OCI-LY7 (cell line): ENCODE results near the gene RANBP3L. TPM values are rescaled to one million over a fixed set of nuclear protein-coding genes. Genes with fewer than 3 reads are reported as not detected.

Experiments used
- BruUV-seq: library from RNA; stranded (reverse); fragments of 400-500 nt; replicated peaks from 2 replicates; lab custom pipeline; 2021; lab: Mats Ljungman, UMichigan
- CTCF ChIA-PET: fragments of 300-600 bp; sonication (Branson Sonifier 250); formaldehyde crosslinking; loops from one replicate; lab custom pipeline; 2022; ENCODE audit warnings: antibody characterized with exemption; ENCODE audit not compliant: unreplicated experiment; lab: Charles Lee
- POLR2A ChIA-PET: fragments of 300-600 bp; sonication (Branson Sonifier 250); formaldehyde crosslinking; loops from one replicate; lab custom pipeline; 2022; ENCODE audit warnings: antibody characterized with exemption; lab: Charles Lee
- DNase-seq: peaks from one replicate; pipeline ENCODE4 v3.0.0-alpha.2; 2015; ENCODE audit warnings: low spot score
- H2AFZ ChIP-seq: fragments of 200-600 bp; sonication (generic), shearing (Covaris generic); 2 replicates; pipeline ENCODE4 v1.6.1; 2014; ENCODE audit warnings: mild to moderate bottlenecking, antibody characterized with exemption, low read length, moderate library complexity
- H3K27ac ChIP-seq: fragments of 200-600 bp; sonication (generic); 2 replicates; pipeline ENCODE4 v1.5.1; 2014; ENCODE audit warnings: mixed run types, low read depth, mild to moderate bottlenecking, moderate library complexity, low read length, inconsistent platforms; ENCODE audit not compliant: poor library complexity, severe bottlenecking
- H3K36me3 ChIP-seq: fragments of 200-600 bp; sonication (generic); 2 replicates; pipeline ENCODE4 v1.6.1; 2014; ENCODE audit warnings: mild to moderate bottlenecking, antibody characterized with exemption, low read length, moderate library complexity, mixed read lengths; ENCODE audit not compliant: insufficient read depth
- H3K4me1 ChIP-seq: fragments of 200-600 bp; sonication (generic); 2 replicates; pipeline ENCODE4 v1.5.1; 2014; ENCODE audit warnings: mild to moderate bottlenecking, low read length; ENCODE audit not compliant: insufficient read depth, poor library complexity, severe bottlenecking
- H3K4me2 ChIP-seq: fragments of 200-600 bp; sonication (generic); 2 replicates; pipeline ENCODE4 v1.6.1; 2014; ENCODE audit warnings: mild to moderate bottlenecking, low read length
- H3K4me3 ChIP-seq: fragments of 200-600 bp; sonication (generic); 2 replicates; pipeline ENCODE4 v1.5.1; 2014; ENCODE audit warnings: mild to moderate bottlenecking, low read depth, low read length; ENCODE audit not compliant: poor library complexity, severe bottlenecking
- H3K79me2 ChIP-seq: fragments of 200-600 bp; sonication (generic); 2 replicates; pipeline ENCODE4 v1.6.1; 2016; ENCODE audit warnings: low read depth, mild to moderate bottlenecking, low read length, moderate library complexity, mixed read lengths; ENCODE audit not compliant: insufficient read depth
- H3K9me2 ChIP-seq: fragments of 200-600 bp; sonication (generic); 2 replicates; pipeline ENCODE4 v1.6.1; 2016; ENCODE audit warnings: mild to moderate bottlenecking, low read length, mixed read lengths; ENCODE audit not compliant: insufficient read depth
- H3K9me3 ChIP-seq: fragments of 200-600 bp; sonication (generic); 2 replicates; pipeline ENCODE4 v1.6.1; 2014; ENCODE audit warnings: mild to moderate bottlenecking, mixed run types, low read length, mixed read lengths
- H4K20me1 ChIP-seq: fragments of 200-600 bp; sonication (generic); 2 replicates; pipeline ENCODE4 v1.6.1; 2014; ENCODE audit warnings: mild to moderate bottlenecking, antibody characterized with exemption, low read length, moderate library complexity, mixed read lengths; ENCODE audit not compliant: insufficient read depth
- EZH2phosphoT487 ChIP-seq: fragments of 200-600 bp; sonication (generic); IDR thresholded peaks from 2 replicates; pipeline ENCODE4 v1.6.1; 2018; ENCODE audit warnings: low read depth, borderline replicate concordance, mild to moderate bottlenecking, mixed run types, antibody characterized with exemption, low read length, moderate library complexity, mixed read lengths
- intact Hi-C: fragments of 100-400 bp; cut with micrococcal nuclease; formaldehyde crosslinking; loops from one replicate; pipeline ENCODE4 v1.10.0; 2022; ENCODE audit not compliant: unreplicated experiment
- total RNA-seq, 2 experiments: library from RNA; depleted of rRNA in 1 of 2; stranded (reverse); fragments of >200 nt in 1 of 2; shearing (Covaris generic) in 1 of 2; gene quantifications; 2 replicates each; pipeline ENCODE4 v1.2.3, GENCODE V29; 2014 to 2022
- TF ChIP-seq, protein P1 (sequence below): fragments of 200-600 bp; sonication (generic); conservative IDR thresholded peaks from 2 replicates; pipeline ENCODE4 v1.5.1; 2014; ENCODE audit warnings: mild to moderate bottlenecking, antibody characterized with exemption, low read length, moderate library complexity, mixed read lengths

RANBP3L gene
- total RNA-seq, 2 experiments from 2014 or later, result not detected

DNA sequence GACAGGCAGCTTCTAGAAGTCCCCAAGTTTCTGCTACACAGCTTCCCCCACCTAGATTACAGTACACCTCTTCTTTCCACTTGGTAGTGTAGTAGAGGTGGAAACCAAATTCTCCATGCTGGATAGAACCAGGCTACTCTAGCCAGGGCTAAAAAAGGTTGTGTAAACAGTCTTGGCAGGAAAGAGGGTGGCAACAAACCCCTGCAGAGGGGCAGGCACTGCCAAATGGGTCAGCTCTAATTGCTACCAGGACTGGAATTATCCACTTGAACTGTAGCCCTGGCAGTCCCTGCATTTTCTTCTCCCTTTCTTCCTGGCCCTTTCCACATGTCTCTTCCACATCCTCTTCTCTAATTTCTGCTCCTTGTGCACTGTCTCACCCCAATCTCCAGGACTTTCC lies 24.8 kb downstream of the RANBP3L start:
- Histone ChIP-seq H3K9me3 (no peaks in the 10 kb centered on the region), H3K36me3 (no peaks in the 10 kb centered on the region), H3K4me1 (no peaks in the 10 kb centered on the region), H2AFZ (0 out of 2 replicates have a peak overlapping the region, but pooled peaks have one; percentile 33), H3K27ac (no peak overlapping the region), H3K9me2 (no peaks in the 10 kb centered on the region), H3K4me3 (no peak overlapping the region), H3K79me2 (no peaks in the 10 kb centered on the region), H3K4me2 (no peak overlapping the region), H4K20me1 (no peaks in the 10 kb centered on the region)
- ChIA-PET CTCF (interaction anchor here (0.6 kb wide), 1 partner anchor 462 kb away, joined by 3 read pairs; no protein-coding TSS in a partner anchor), POLR2A (interaction anchor here (1.5 to 1.7 kb wide), 2 partner anchors 8 to 12 kb away, joined by 4 to 5 read pairs; no protein-coding TSS in a partner anchor)
- BruUV-seq, result no TSS peak
- no peak for TF ChIP-seq EZH2phosphoT487
- TF ChIP-seq, protein P1, sequence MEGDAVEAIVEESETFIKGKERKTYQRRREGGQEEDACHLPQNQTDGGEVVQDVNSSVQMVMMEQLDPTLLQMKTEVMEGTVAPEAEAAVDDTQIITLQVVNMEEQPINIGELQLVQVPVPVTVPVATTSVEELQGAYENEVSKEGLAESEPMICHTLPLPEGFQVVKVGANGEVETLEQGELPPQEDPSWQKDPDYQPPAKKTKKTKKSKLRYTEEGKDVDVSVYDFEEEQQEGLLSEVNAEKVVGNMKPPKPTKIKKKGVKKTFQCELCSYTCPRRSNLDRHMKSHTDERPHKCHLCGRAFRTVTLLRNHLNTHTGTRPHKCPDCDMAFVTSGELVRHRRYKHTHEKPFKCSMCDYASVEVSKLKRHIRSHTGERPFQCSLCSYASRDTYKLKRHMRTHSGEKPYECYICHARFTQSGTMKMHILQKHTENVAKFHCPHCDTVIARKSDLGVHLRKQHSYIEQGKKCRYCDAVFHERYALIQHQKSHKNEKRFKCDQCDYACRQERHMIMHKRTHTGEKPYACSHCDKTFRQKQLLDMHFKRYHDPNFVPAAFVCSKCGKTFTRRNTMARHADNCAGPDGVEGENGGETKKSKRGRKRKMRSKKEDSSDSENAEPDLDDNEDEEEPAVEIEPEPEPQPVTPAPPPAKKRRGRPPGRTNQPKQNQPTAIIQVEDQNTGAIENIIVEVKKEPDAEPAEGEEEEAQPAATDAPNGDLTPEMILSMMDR, result no peak
- intact Hi-C loops, result no loop called here
- DNase-seq, result no peak

DNA sequence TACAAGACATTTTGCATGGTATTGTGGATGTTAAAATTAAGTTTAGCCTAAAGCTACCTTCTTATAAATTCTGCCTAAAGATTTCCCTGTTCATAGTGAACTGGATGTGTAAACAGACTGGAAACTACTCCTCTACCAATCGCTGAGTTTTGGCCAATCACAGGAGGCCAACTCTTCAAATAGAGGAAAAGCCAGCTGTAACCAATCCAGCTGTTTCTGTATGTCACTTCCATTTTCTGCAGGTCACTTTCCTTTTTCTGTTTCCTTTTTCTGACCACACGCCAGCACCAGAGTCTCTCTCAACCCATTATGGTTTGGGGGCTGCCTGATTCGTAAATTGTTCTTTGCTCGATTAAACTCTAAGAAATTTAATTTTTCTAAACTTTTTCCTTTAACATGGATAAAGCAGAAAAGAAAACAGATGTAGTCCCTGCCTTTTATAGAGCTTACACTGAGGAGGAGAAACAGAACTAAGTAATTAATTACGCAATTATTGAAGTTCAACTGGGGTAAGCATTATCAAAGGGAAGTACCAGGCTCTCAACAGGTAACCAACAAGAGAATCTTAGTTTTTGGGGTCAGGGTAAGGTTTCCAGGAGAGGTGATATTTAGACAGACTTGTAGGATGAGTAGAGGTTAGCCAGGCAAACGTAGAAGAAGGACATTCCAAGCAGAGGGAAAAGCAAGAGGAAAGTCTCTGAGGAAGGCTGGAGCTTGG lies 27.7 kb downstream of the RANBP3L start:
- intact Hi-C loops, result no loop called here
- CTCF ChIA-PET, result interaction anchor here (0.6 kb wide), 1 partner anchor 86 kb away, joined by 3 read pairs; no protein-coding TSS in a partner anchor
- Histone ChIP-seq H4K20me1 (no peaks in the 10 kb centered on the region), H2AFZ (peak overlapping the region; percentile 34; the same call in 1 of the 2 replicates), H3K36me3 (no peaks in the 10 kb centered on the region), H3K9me3 (no peaks in the 10 kb centered on the region), H3K79me2 (no peaks in the 10 kb centered on the region), H3K4me2 (no peak overlapping the region), H3K4me1 (no peaks in the 10 kb centered on the region), H3K9me2 (no peaks in the 10 kb centered on the region), H3K4me3 (no peak overlapping the region), H3K27ac (no peak overlapping the region)
- TF ChIP-seq EZH2phosphoT487, result no peak
- TF ChIP-seq, protein P1, result no peak
- BruUV-seq, result no TSS peak
- no peak for DNase-seq
- POLR2A ChIA-PET, result interaction anchor here (0.6 to 2.0 kb wide), 8 partner anchors 10 to 226 kb away, joined by 3 to 5 read pairs (median 3); no protein-coding TSS in a partner anchor
